Urothelium cell line (cell line): ENCODE measurements around the gene RIPK3.
"Not testable (repeated sequence)": the region's sequence is repeated elsewhere in the genome, so short reads cannot be mapped to it uniquely, and the experiment has no call there.

Experiments used
- DNase-seq: peaks from one replicate; pipeline ENCODE4 v3.0.0; 2011; ENCODE audit warnings: low spot score, mixed read lengths
- FAIRE-seq: peaks from 2 replicates; lab custom pipeline; 2011; peaks lifted over from hg19 to GRCh38; lab: Jason Lieb, UNC

RIPK3 gene

GRCh38 chr14:24339284-24340151 is at the start of gene RIPK3:
TSS of gene RIPK3 (minus strand) at chr14:24339991. CDS start at chr14:24339826, 165 bp downstream.
- no peak for DNase-seq
- FAIRE-seq: no peak

GRCh38 chr14:24389226-24389848 is 49.5 kb upstream of the RIPK3 start:
- no peak for DNase-seq
- FAIRE-seq: no peak

- DNase-seq: no peak
- no peak for FAIRE-seq
These were observed 48.8 kb upstream of the RIPK3 start for GRCh38 chr14:24388474-24389179.

- not testable (repeated sequence) for FAIRE-seq, DNase-seq
These were observed 47.8 kb upstream of the RIPK3 start for GRCh38 chr14:24387579-24387978.

- FAIRE-seq: no peak
- no peak for DNase-seq
These were observed 47.2 kb upstream of the RIPK3 start for GRCh38 chr14:24387009-24387345.

- FAIRE-seq (no peak), DNase-seq (no peak)
These were observed 45.7 kb upstream of the RIPK3 start for GRCh38 chr14:24385524-24385923.

GRCh38 chr14:24384169-24384568 is 44.4 kb upstream of the RIPK3 start:
- no peak for DNase-seq
- peak; percentile 78 for FAIRE-seq

- FAIRE-seq: no peak
- no peak for DNase-seq
These were observed 42.2 kb upstream of the RIPK3 start for GRCh38 chr14:24382064-24382371.

- no peak for FAIRE-seq
- no peak for DNase-seq
These were observed 41.7 kb upstream of the RIPK3 start for GRCh38 chr14:24381363-24382063.

GRCh38 chr14:24379907-24380730 is 40.3 kb upstream of the RIPK3 start:
- FAIRE-seq (no peak), DNase-seq (no peak)

- DNase-seq (no peak), FAIRE-seq (no peak)
These were observed 39.5 kb upstream of the RIPK3 start for GRCh38 chr14:24378981-24379906.

- no peak for DNase-seq
- no peak for FAIRE-seq
These were observed 38.5 kb upstream of the RIPK3 start for GRCh38 chr14:24378327-24378726.

GRCh38 chr14:24377657-24378056 is 37.9 kb upstream of the RIPK3 start:
- FAIRE-seq (no peak), DNase-seq (no peak)

- no peak for DNase-seq
- FAIRE-seq: no peak
These were observed 37.3 kb upstream of the RIPK3 start for GRCh38 chr14:24377126-24377525.

- FAIRE-seq (no peak), DNase-seq (no peak)
These were observed 36.8 kb upstream of the RIPK3 start for GRCh38 chr14:24376448-24377070.

GRCh38 chr14:24372701-24373416 is 33.1 kb upstream of the RIPK3 start:
- FAIRE-seq (no peak), DNase-seq (no peak)

GRCh38 chr14:24371605-24372004 is 31.8 kb upstream of the RIPK3 start:
- not testable (repeated sequence) for FAIRE-seq, DNase-seq

GRCh38 chr14:24370748-24371147 is 31.0 kb upstream of the RIPK3 start:
- DNase-seq (no peak), FAIRE-seq (no peak)
